ENCODE measurements around the gene DRC3.

DRC3 gene

GRCh38 chr17:17929655-17930380 lies 42.8 kb upstream of the DRC3 start:
- no peak for TF ChIP-seq CTCF (IDR thresholded peaks at IDR 0.05; ENCODE audit: low read depth, low read length)

GRCh38 chr17:17930674-17931073 lies 42.0 kb upstream of the DRC3 start:
- no peak for TF ChIP-seq CTCF (IDR thresholded peaks at IDR 0.05; ENCODE audit: low read depth, low read length)
- no peak overlapping the region for H3K4me3 ChIP-seq (ENCODE audit: low read depth, low read length)

More at GRCh38 chr17:17929655-17930380, 42.8 kb upstream of the DRC3 start:
- no peak overlapping the region for H3K4me3 ChIP-seq (ENCODE audit: low read depth, low read length)

- no peak for TF ChIP-seq CTCF (IDR thresholded peaks at IDR 0.05; ENCODE audit: low read depth, low read length)
- no peak overlapping the region for H3K4me3 ChIP-seq (ENCODE audit: low read depth, low read length)
These were observed 41.5 kb upstream of the DRC3 start for GRCh38 chr17:17931159-17931558.

GRCh38 chr17:17933775-17934174 lies 38.9 kb upstream of the DRC3 start:
- H3K4me3 ChIP-seq (ENCODE audit: low read depth, low read length) = no peak overlapping the region
- TF ChIP-seq CTCF (IDR thresholded peaks at IDR 0.05; ENCODE audit: low read depth, low read length) = no peak

- no peak overlapping the region for H3K4me3 ChIP-seq (ENCODE audit: low read depth, low read length)
- no peak for TF ChIP-seq CTCF (IDR thresholded peaks at IDR 0.05; ENCODE audit: low read depth, low read length)
These were observed 38.4 kb upstream of the DRC3 start for GRCh38 chr17:17934214-17934613.

GRCh38 chr17:17934806-17935205 lies 37.9 kb upstream of the DRC3 start:
- no peak overlapping the region for H3K4me3 ChIP-seq (ENCODE audit: low read depth, low read length)

More at GRCh38 chr17:17934806-17935205, 37.9 kb upstream of the DRC3 start:
- TF ChIP-seq CTCF (IDR thresholded peaks at IDR 0.05; ENCODE audit: low read depth, low read length) = no peak
